HG02981 (cell line): Measurements from ENCODE around the gene LRRC3B.
"Not testable (repeated sequence)": the region's sequence is repeated elsewhere in the genome, so short reads cannot be mapped to it uniquely, and the experiment has no call there.

Source experiments
- ATAC-seq: cut with Tn5 transposase; IDR thresholded peaks from one replicate; pipeline ENCODE4 v1.9.1; 2021; ENCODE audit warnings: mild to moderate bottlenecking, moderate library complexity; ENCODE audit not compliant: unreplicated experiment

The LRRC3B gene

GRCh38 chr3:26622621-26623418 is at the start of gene LRRC3B:
Gene LRRC3B, plus strand, starts transcription at chr3:26622772. Its CDS starts 86,901 bp downstream, at chr3:26709673.
- ATAC-seq, result no peak

GRCh38 chr3:26574766-26575165 is 47.8 kb upstream of the LRRC3B start:
- no peak for ATAC-seq

- no peak for ATAC-seq
Measured at GRCh38 chr3:26579116-26579515, 43.5 kb upstream of the LRRC3B start.

- ATAC-seq, result no peak
Measured at GRCh38 chr3:26587571-26587970, 35.0 kb upstream of the LRRC3B start.

- no peak for ATAC-seq
Measured at GRCh38 chr3:26588931-26589330, 33.6 kb upstream of the LRRC3B start.

GRCh38 chr3:26589678-26590077 is 32.9 kb upstream of the LRRC3B start:
- ATAC-seq, result no peak

GRCh38 chr3:26590919-26591484 is 31.6 kb upstream of the LRRC3B start:
- ATAC-seq, result no peak

GRCh38 chr3:26591926-26592325 is 30.6 kb upstream of the LRRC3B start:
- ATAC-seq, result no peak

- no peak for ATAC-seq
Measured at GRCh38 chr3:26592451-26592850, 30.1 kb upstream of the LRRC3B start.

- no peak for ATAC-seq
Measured at GRCh38 chr3:26596335-26596734, 26.2 kb upstream of the LRRC3B start.

- not testable (repeated sequence) for ATAC-seq
Measured at GRCh38 chr3:26603311-26603710, 19.3 kb upstream of the LRRC3B start.

GRCh38 chr3:26603771-26604170 is 18.8 kb upstream of the LRRC3B start:
- ATAC-seq, result not testable (repeated sequence)

- ATAC-seq, result no peak
Measured at GRCh38 chr3:26614006-26614685, 8.4 kb upstream of the LRRC3B start.

- no peak for ATAC-seq
Measured at GRCh38 chr3:26621176-26621575, 1.4 kb upstream of the LRRC3B start.

- ATAC-seq, result no peak
Measured at GRCh38 chr3:26621906-26622620, 509 bp upstream of the LRRC3B start.

- ATAC-seq, result no peak
Measured at GRCh38 chr3:26623419-26624208, 1.0 kb downstream of the LRRC3B start.

- ATAC-seq, result no peak
Measured at GRCh38 chr3:26624209-26624765, 1.7 kb downstream of the LRRC3B start.

- no peak for ATAC-seq
Measured at GRCh38 chr3:26625187-26625586, 2.6 kb downstream of the LRRC3B start.

- no peak for ATAC-seq
Measured at GRCh38 chr3:26627080-26627479, 4.5 kb downstream of the LRRC3B start.

- no peak for ATAC-seq
Measured at GRCh38 chr3:26628915-26629314, 6.3 kb downstream of the LRRC3B start.
